ENCODE data around the gene BCL11B.

DNA sequence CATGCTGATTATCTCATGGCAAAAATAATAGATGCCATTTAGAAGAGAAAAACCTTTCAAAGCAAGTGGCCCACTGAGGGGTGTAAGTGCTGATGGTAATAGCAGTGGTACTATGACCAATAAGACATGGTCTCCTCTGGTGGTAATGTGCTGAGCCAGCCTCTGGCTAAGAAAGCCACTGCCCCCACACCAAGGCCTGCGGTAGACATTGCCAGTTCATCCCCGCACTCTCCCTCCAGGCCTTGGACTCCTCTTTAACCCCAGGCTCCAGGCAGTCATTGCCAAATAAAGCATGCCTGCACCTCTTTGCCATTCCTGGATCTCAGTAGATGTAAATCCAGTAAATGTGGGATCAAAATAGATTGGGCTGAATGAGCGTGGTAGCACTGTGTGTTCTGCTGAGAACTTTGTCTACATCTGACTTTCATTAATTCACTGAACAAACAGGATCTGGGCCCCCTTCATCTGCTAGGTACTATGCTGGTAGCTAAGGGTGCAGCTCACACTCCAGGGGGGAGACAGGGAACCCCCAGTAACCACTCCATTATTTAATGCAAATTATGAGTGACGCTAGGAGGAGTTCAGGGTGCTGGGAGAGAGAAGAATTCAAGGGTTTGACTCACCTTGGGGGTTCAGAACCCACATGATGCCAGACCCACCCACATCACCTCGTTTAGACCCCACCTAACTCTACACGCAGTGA is 89.3 kb downstream of the BCL11B start:
- TF ChIP-seq, protein P1, sequence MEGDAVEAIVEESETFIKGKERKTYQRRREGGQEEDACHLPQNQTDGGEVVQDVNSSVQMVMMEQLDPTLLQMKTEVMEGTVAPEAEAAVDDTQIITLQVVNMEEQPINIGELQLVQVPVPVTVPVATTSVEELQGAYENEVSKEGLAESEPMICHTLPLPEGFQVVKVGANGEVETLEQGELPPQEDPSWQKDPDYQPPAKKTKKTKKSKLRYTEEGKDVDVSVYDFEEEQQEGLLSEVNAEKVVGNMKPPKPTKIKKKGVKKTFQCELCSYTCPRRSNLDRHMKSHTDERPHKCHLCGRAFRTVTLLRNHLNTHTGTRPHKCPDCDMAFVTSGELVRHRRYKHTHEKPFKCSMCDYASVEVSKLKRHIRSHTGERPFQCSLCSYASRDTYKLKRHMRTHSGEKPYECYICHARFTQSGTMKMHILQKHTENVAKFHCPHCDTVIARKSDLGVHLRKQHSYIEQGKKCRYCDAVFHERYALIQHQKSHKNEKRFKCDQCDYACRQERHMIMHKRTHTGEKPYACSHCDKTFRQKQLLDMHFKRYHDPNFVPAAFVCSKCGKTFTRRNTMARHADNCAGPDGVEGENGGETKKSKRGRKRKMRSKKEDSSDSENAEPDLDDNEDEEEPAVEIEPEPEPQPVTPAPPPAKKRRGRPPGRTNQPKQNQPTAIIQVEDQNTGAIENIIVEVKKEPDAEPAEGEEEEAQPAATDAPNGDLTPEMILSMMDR (conservative IDR thresholded peaks at IDR 0.05 in 1 of 2, IDR thresholded peaks at IDR 0.05 in 1 of 2; ENCODE audit: low read depth in 1 of 2, low read length in 2 of 2) = no peak
- TF ChIP-seq EZH2 (IDR thresholded peaks at IDR 0.05; ENCODE audit: low read length, missing control alignments) = no peak
